H1 (cell line): ENCODE measurements around the gene ARID1B. TPM values are rescaled to one million over a fixed set of nuclear protein-coding genes. Genes with fewer than 3 reads are reported as not detected.

Experiments
- MAFK ChIP-seq: IDR thresholded peaks from 2 replicates; pipeline ENCODE4 v1.6.1; 2012; ENCODE audit warnings: low read depth, mild to moderate bottlenecking, improper control_type of control experiment, low read length
- SIRT6 ChIP-seq: IDR thresholded peaks from one replicate; pipeline ENCODE4 v1.7.1; 2012; ENCODE audit warnings: low read length, inconsistent platforms
- polyA plus RNA-seq, 7 experiments: library from polyadenylated mRNA; depleted of rRNA in 3 of 7; stranded (reverse) in 5 of 7; unstranded in 2 of 7; fragments of >200 nt in 5 of 7; fragments of 200-250 nt in 2 of 7; gene quantifications; 1 replicate in 5 of 7; 2 replicates in 1 of 7; 4 replicates in 1 of 7; pipeline versions ENCODE4 v1.2.1 to v1.2.3, GENCODE V29; 2011 to 2013; ENCODE audit warnings: missing spikeins in 2 of 7, mixed read lengths in 2 of 7
- total RNA-seq: library from RNA; stranded (reverse); fragmentation: NEBNext Ultra II Directional; extraction: Animal tissue kit (Norgen Biotek cat#: 25700); gene quantifications from 2 replicates; pipeline ENCODE4 v1.2.1, GENCODE V29; 2021
- TF ChIP-seq, protein P1 (sequence below): fragments of 300-600 bp; sonication (generic); IDR thresholded peaks from 2 replicates; pipeline ENCODE4 v1.7.1; 2012; ENCODE audit warnings: low read length, moderate library complexity, mild to moderate bottlenecking, inconsistent platforms; ENCODE audit not compliant: insufficient replicate concordance

ARID1B gene
- total and polyA plus RNA-seq, 2 of the 8 experiments (the other 6 are each of a cell fraction or from before 2014, with no cell fraction given): 24.3 to 70.3 TPM

GRCh38 chr6:156938143-156938542, 161.0 kb downstream of the ARID1B start (continued):
- TF ChIP-seq, protein P1, sequence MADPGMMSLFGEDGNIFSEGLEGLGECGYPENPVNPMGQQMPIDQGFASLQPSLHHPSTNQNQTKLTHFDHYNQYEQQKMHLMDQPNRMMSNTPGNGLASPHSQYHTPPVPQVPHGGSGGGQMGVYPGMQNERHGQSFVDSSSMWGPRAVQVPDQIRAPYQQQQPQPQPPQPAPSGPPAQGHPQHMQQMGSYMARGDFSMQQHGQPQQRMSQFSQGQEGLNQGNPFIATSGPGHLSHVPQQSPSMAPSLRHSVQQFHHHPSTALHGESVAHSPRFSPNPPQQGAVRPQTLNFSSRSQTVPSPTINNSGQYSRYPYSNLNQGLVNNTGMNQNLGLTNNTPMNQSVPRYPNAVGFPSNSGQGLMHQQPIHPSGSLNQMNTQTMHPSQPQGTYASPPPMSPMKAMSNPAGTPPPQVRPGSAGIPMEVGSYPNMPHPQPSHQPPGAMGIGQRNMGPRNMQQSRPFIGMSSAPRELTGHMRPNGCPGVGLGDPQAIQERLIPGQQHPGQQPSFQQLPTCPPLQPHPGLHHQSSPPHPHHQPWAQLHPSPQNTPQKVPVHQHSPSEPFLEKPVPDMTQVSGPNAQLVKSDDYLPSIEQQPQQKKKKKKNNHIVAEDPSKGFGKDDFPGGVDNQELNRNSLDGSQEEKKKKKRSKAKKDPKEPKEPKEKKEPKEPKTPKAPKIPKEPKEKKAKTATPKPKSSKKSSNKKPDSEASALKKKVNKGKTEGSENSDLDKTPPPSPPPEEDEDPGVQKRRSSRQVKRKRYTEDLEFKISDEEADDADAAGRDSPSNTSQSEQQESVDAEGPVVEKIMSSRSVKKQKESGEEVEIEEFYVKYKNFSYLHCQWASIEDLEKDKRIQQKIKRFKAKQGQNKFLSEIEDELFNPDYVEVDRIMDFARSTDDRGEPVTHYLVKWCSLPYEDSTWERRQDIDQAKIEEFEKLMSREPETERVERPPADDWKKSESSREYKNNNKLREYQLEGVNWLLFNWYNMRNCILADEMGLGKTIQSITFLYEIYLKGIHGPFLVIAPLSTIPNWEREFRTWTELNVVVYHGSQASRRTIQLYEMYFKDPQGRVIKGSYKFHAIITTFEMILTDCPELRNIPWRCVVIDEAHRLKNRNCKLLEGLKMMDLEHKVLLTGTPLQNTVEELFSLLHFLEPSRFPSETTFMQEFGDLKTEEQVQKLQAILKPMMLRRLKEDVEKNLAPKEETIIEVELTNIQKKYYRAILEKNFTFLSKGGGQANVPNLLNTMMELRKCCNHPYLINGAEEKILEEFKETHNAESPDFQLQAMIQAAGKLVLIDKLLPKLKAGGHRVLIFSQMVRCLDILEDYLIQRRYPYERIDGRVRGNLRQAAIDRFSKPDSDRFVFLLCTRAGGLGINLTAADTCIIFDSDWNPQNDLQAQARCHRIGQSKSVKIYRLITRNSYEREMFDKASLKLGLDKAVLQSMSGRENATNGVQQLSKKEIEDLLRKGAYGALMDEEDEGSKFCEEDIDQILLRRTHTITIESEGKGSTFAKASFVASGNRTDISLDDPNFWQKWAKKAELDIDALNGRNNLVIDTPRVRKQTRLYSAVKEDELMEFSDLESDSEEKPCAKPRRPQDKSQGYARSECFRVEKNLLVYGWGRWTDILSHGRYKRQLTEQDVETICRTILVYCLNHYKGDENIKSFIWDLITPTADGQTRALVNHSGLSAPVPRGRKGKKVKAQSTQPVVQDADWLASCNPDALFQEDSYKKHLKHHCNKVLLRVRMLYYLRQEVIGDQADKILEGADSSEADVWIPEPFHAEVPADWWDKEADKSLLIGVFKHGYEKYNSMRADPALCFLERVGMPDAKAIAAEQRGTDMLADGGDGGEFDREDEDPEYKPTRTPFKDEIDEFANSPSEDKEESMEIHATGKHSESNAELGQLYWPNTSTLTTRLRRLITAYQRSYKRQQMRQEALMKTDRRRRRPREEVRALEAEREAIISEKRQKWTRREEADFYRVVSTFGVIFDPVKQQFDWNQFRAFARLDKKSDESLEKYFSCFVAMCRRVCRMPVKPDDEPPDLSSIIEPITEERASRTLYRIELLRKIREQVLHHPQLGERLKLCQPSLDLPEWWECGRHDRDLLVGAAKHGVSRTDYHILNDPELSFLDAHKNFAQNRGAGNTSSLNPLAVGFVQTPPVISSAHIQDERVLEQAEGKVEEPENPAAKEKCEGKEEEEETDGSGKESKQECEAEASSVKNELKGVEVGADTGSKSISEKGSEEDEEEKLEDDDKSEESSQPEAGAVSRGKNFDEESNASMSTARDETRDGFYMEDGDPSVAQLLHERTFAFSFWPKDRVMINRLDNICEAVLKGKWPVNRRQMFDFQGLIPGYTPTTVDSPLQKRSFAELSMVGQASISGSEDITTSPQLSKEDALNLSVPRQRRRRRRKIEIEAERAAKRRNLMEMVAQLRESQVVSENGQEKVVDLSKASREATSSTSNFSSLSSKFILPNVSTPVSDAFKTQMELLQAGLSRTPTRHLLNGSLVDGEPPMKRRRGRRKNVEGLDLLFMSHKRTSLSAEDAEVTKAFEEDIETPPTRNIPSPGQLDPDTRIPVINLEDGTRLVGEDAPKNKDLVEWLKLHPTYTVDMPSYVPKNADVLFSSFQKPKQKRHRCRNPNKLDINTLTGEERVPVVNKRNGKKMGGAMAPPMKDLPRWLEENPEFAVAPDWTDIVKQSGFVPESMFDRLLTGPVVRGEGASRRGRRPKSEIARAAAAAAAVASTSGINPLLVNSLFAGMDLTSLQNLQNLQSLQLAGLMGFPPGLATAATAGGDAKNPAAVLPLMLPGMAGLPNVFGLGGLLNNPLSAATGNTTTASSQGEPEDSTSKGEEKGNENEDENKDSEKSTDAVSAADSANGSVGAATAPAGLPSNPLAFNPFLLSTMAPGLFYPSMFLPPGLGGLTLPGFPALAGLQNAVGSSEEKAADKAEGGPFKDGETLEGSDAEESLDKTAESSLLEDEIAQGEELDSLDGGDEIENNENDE: no peak
- TF ChIP-seq MAFK (no peak), SIRT6 (no peak)
